K562 (cell line): ENCODE results near the gene EHBP1L1. TPM values are rescaled to one million over a fixed set of nuclear protein-coding genes. Genes with fewer than 3 reads are reported as not detected.

Source experiments
- CREB5 ChIP-seq: fragments of 250-450 bp; sonication (Bioruptor Pico); IDR thresholded peaks from 2 replicates; pipeline ENCODE4 v1.5.0; 2020; ENCODE audit warnings: mild to moderate bottlenecking
- FOSL1 ChIP-seq: fragments of 200-800 bp; sonication (Bioruptor generic); conservative IDR thresholded peaks from 2 replicates; pipeline ENCODE4 v1.6.1; 2016; ENCODE audit warnings: missing genetic modification characterization, missing compliant biosample characterization
- LEF1 ChIP-seq: fragments of 450-650 bp; IDR thresholded peaks from 2 replicates; pipeline ENCODE4 v1.6.1; 2016; ENCODE audit warnings: mild to moderate bottlenecking
- OTX1 ChIP-seq: fragments of 450-650 bp; formaldehyde crosslinking; IDR thresholded peaks from 2 replicates; pipeline ENCODE4 v1.4.0; 2022; ENCODE audit warnings: mild to moderate bottlenecking
- POLR3A ChIP-seq: IDR thresholded peaks from 2 replicates; pipeline ENCODE4 v1.6.1; 2011; ENCODE audit warnings: borderline replicate concordance, mild to moderate bottlenecking, moderate library complexity; ENCODE audit not compliant: insufficient read length, insufficient read depth; ENCODE audit errors: extremely low read depth
- PTTG1 ChIP-seq: fragments of 450-650 bp; IDR thresholded peaks from 2 replicates; pipeline ENCODE4 v1.6.1; 2016; ENCODE audit warnings: low read depth, mild to moderate bottlenecking, missing genetic modification characterization, missing compliant biosample characterization
- SIRT6 ChIP-seq: IDR thresholded peaks from one replicate; pipeline ENCODE4 v1.6.1; 2012; ENCODE audit warnings: low read depth, mild to moderate bottlenecking, control low read depth, inconsistent platforms, low read length, moderate library complexity
- ZNF3 ChIP-seq: fragments of 250-450 bp; sonication (Bioruptor Pico); IDR thresholded peaks from 2 replicates; pipeline ENCODE4 v1.5.0; 2021; ENCODE audit warnings: mild to moderate bottlenecking, moderate library complexity
- polyA plus RNA-seq, 8 experiments: library from polyadenylated mRNA; depleted of rRNA in 4 of 8; stranded (reverse) in 5 of 8; unstranded in 3 of 8; fragments of >200 nt; fragmentation: Nextera tagmentation in 2 of 8; fragmentation: Illumina TruSeq in 1 of 8; extraction: Ambion mirVana in 2 of 8; extraction: Trizol in 1 of 8; gene quantifications; 2 replicates each; pipeline versions ENCODE4 v1.2.1 to v1.2.3, GENCODE V29; 2011 to 2014; ENCODE audit warnings: inconsistent platforms in 1 of 8, missing spikeins in 1 of 8
- total RNA-seq, 7 experiments: library from RNA; depleted of rRNA in 6 of 7; stranded (reverse); fragments of >200 nt in 6 of 7; fragmentation: Illumina TruSeq in 2 of 7; extraction: Trizol in 2 of 7; gene quantifications; 2 replicates each; pipeline versions ENCODE4 v1.2.1 to v1.2.3, GENCODE V29; 2011 to 2021; ENCODE audit warnings: low replicate concordance in 1 of 7
- TF ChIP-seq, protein P1 (sequence below): sonication (generic); formaldehyde crosslinking; IDR thresholded peaks from 2 replicates; pipeline ENCODE4 v1.8.0; 2023; ENCODE audit warnings: mild to moderate bottlenecking, missing genetic modification reagents
- TF ChIP-seq, protein P2 (sequence below), 2 experiments: fragments of 450-650 bp in 1 of 2; sonication (generic) in 1 of 2; formaldehyde crosslinking in 1 of 2; IDR thresholded peaks in 1 of 2; conservative IDR thresholded peaks in 1 of 2; 2 replicates each; pipeline versions ENCODE4 v1.6.1 to v1.8.1; 2016 to 2023; ENCODE audit warnings: mild to moderate bottlenecking in 2 of 2, moderate library complexity in 2 of 2, inconsistent platforms in 1 of 2, missing genetic modification reagents in 1 of 2

EHBP1L1 gene
- total and polyA plus RNA-seq, 9 of the 15 experiments (the other 6 are each of a cell fraction or from before 2014, with no cell fraction given) = 0.03 to 87.1 (median 26.3) TPM

DNA sequence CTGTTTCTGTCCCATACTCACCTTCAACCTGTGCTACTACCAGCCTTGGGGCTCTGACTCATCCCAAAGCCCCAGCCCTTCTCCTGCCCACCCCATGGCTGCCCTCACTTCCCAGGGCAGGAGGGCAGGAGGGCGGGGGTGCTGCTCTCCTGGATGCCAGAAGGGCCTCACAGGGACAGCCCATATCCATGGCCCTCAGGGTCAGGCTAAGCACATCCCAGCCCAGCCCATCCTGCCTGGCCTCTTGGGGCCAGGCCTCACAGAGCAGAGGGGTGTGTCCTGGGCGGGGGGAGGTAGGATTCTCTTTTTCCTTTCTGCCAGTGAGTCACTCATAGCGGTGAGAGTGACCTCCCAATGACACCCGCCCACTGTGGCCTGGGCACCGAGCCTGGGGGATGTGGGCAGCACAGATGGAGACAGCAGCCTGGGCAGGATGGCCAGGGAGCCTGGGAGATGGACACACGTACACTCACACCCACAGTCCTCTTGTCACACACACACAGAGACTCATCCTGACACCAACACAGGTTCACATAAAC, 20.1 kb upstream of the EHBP1L1 start (continued):
- TF ChIP-seq, protein P1, sequence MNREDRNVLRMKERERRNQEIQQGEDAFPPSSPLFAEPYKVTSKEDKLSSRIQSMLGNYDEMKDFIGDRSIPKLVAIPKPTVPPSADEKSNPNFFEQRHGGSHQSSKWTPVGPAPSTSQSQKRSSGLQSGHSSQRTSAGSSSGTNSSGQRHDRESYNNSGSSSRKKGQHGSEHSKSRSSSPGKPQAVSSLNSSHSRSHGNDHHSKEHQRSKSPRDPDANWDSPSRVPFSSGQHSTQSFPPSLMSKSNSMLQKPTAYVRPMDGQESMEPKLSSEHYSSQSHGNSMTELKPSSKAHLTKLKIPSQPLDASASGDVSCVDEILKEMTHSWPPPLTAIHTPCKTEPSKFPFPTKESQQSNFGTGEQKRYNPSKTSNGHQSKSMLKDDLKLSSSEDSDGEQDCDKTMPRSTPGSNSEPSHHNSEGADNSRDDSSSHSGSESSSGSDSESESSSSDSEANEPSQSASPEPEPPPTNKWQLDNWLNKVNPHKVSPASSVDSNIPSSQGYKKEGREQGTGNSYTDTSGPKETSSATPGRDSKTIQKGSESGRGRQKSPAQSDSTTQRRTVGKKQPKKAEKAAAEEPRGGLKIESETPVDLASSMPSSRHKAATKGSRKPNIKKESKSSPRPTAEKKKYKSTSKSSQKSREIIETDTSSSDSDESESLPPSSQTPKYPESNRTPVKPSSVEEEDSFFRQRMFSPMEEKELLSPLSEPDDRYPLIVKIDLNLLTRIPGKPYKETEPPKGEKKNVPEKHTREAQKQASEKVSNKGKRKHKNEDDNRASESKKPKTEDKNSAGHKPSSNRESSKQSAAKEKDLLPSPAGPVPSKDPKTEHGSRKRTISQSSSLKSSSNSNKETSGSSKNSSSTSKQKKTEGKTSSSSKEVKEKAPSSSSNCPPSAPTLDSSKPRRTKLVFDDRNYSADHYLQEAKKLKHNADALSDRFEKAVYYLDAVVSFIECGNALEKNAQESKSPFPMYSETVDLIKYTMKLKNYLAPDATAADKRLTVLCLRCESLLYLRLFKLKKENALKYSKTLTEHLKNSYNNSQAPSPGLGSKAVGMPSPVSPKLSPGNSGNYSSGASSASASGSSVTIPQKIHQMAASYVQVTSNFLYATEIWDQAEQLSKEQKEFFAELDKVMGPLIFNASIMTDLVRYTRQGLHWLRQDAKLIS (CRISPR knock-in tag) = no peak
- TF ChIP-seq PTTG1 (tag) = no peak
- no peak for TF ChIP-seq POLR3A
- TF ChIP-seq LEF1 = no peak
- TF ChIP-seq CREB5 (CRISPR knock-in tag) = no peak
- no peak for TF ChIP-seq OTX1 (CRISPR knock-in tag)
- TF ChIP-seq, protein P2, sequence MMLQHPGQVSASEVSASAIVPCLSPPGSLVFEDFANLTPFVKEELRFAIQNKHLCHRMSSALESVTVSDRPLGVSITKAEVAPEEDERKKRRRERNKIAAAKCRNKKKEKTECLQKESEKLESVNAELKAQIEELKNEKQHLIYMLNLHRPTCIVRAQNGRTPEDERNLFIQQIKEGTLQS (IDR thresholded peaks at IDR 0.05) = peak; percentile 35; the same call in 1 of the 2 replicates
- TF ChIP-seq, protein P2 (CRISPR knock-in tag; conservative IDR thresholded peaks at IDR 0.05) = no peak
- no peak for TF ChIP-seq ZNF3 (CRISPR knock-in tag)
- peak; percentile 64 for TF ChIP-seq FOSL1 (tag)
- TF ChIP-seq SIRT6 = no peak
